HG03575 (cell line): ENCODE data around the gene IL18BP.

Experiments used
- ATAC-seq: cut with Tn5 transposase; IDR thresholded peaks from one replicate; pipeline ENCODE4 v1.9.1; 2021; ENCODE audit not compliant: unreplicated experiment, insufficient number of reproducible peaks, low FRiP score; ENCODE audit errors: extremely low read depth

Gene IL18BP

DNA sequence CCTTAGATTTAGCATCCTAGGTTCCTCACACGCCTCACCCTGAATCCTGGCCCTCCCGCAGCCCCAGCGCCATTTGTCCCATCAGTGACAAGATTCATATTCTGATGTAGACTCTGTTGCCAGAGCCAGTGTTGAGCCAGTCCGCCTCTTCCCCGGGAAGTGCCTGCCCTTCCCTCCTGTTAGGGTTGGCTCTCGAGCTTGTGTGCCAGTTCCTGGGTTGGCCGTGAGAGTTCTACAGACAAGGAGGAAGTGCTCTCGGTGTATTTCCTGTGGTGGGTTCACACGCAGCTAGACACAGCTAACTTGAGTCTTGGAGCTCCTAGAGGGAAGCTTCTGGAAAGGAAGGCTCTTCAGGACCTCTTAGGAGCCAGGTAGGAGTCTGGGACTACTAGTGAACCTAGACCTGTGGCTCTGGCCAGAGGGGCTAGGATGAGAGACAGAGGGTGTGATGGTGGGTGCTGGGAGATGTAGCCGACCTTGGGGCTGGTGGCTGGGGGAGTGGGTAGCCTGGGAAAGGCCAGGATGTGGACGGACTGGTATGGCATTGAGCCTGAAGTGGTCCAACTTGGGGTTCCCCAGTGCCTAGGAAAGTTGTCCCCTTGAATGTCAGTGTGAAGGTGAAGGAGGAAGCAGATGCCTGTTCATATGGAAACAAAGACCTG is at the start of gene IL18BP:
IL18BP (plus strand) TSS at position 261 of the 662 bp plus-strand sequence. CDS start 1,076 bp downstream, outside the sequence.
- ATAC-seq, result no peak

DNA sequence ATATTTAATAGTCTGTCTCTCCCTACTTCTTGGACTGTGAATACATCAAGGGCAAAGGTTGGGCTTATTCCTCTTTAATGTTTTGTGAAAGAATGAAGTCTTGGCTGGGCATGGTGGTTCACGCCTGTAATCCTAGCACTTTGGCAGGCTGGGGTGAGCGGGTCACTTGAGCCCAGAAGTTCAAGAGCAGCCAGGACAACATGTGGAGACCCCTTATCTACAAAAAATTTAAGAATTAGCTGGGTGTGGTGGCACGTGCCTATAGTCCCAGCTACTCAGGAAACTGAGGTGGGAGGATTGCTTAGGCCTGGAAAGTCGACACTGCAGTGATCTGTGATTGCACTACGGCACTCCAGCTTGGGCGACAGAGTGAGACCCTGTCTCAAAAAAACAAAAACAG is 49.7 kb upstream of the IL18BP start:
- ATAC-seq, result no peak

DNA sequence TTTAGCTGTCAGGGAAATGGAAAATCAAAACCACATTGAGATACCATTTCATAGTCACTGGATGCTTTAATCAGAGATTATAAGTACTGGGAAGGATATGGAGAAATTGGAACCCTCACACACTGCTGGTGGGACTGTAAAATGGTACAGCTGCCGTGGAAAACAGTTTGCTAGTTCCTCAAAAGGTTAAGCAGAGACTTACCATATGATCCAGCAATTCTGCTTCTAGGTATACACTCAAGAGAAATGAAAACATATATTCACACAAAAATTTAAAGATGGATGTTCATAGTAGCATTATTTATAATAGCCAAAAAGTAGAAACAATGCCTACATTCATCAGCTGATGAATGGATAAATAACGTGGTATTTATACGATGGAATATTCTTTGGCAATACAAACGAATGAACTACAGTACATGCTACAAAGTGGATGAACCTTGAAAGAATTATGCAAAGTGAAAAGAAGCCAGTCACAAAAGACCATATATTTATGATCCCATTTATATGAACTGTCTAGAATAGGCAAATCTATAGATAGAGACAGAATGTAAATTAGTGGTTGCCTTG is 46.9 kb upstream of the IL18BP start:
- ATAC-seq, result no peak

DNA sequence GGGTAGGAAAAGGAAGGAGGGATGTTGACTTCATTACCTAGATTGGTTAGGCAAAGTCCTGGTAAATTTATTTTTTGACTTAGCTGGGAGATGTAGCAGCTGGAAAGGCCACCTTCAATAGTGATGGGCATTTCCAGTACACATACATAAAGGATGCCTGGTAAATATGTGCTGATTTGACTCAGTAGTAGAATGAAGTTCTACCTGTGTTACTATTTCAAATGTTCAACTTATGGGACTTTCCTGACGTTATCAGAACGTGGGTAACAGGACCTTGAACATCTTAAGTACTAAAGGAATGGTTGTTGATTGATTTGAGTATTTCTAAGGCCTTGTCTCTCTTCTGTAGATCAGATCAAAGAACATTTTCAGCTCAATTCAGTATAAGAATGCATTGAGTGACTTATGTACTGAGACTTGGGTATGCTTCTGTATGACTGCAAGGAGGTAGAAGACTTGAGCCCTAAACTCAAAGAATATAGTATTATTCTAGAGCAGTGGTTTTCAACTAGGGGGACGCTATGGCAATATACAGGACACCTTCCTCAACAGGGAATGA is 42.7 kb upstream of the IL18BP start:
- no peak for ATAC-seq

DNA sequence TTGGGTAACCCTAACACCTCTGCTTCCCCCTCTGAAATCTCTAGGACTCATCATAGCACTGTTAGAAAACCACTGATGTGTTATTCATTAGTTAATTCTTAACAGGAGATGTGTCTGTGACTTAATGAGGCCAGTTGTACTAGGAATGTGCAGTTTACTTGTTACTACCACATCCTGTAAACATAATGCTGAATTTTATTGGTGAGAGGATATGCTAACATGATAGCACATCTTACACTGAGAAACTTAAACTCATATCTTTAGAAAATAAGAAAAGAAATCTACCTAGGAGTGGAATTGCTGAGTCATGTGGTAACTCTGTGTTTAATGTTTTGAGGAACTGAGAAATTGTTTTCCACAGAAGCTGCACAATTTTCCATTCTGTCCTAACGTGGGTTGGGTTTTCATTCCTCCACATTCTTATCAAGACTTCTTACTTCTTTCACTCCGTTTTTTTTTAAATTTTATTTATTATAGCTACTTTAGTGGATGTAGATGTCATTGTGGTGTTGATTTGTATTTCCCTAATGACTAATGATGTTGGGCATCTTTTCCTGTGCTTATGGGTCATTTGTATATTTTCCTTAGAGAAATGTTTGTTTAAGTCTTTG is 36.2 kb upstream of the IL18BP start:
- ATAC-seq, result no peak

DNA sequence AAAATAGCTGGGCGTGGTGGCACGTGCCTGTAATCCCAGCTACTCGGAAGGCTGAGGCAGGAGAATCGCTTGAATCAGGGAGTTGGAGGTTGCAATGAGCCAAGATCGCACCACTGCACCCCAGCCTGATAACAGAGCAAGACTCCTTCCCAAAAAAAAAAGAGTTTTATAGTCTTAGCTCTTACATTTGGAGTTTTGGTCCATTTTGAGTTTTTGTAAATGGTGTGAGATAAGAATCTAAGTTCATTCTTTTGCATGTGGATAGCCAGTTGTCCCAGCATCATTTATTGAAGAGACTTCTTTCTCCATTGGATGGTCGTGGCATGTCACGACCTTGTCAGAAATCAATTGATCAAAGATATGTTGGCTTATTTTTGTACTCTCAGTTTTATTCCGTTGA is 35.2 kb upstream of the IL18BP start:
- ATAC-seq, result no peak

DNA sequence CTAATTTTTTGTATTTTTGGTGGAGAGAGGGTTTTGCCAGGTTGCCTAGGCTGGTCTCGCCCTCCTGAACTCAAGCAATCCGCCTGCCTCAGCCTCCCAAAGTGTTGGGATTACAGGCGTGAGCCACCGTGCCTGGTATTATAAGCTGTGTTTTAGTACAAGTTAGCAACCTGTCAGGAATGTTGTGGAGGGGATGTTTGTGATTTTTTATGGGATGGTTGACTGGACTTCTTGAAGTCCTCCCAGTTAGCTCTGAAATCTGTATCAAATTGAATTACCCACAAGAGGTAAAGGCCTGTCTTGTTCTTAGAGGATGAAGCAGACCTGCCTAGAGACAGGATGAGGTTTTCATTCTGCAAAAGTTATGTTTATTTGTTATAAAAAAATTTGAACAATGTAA is 34.1 kb upstream of the IL18BP start:
- ATAC-seq, result no peak

DNA sequence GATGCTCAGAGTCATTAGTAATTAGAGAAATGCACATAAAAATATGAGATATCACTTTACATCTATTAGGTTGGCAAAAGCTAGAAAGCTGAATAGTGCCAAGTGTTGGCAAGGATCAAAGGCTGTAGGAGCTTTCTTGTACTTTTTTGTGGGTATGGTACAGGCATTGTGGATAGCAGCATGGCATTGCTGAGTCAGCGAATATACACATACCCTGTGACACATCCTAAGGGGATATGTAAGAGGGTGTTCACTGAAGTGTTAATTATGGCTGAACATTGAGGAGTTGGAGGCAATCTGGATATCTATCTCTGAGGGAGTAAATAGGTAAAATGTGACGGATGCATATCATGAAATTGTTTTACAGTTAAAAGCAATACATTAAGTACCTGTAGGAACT is 27.0 kb upstream of the IL18BP start:
- no peak for ATAC-seq

DNA sequence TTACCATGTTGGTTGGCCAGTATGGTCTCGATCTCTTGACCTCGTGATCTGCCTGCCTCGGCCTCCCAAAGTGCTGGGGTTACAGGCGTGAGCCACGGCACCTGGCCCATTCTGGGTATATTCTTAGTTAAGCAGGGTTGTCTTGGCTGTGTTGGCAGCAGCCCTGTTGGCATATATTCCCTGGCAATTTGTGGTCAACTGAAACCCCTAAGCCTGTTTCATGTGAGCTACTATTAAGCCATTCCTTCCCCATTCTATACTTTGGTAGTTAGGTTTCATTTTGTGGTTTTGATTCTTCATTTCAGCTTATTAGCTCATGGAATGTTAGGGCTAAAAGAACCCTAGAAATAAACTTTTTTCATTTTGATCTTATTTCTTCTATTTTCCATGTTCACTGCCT is 22.2 kb upstream of the IL18BP start:
- ATAC-seq, result no peak

DNA sequence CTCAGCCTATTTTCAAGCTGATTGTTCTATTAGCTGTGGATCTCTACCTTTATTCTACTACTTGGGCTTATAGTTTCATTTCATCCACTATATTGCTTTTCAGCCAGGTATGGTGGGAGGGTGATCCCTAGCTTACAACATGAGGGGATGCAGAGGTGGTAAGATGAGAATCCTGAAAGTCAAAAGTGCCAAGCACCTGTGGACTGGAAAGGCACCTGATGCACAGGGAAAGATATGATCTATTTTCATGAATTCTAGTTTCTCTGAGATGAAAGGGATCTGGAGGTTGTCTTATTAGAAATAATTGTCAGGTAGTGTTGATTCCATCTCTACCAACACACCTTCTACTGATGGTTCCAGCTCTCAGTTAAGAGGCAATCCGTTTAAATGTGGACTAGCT is 21.6 kb upstream of the IL18BP start:
- ATAC-seq, result no peak

DNA sequence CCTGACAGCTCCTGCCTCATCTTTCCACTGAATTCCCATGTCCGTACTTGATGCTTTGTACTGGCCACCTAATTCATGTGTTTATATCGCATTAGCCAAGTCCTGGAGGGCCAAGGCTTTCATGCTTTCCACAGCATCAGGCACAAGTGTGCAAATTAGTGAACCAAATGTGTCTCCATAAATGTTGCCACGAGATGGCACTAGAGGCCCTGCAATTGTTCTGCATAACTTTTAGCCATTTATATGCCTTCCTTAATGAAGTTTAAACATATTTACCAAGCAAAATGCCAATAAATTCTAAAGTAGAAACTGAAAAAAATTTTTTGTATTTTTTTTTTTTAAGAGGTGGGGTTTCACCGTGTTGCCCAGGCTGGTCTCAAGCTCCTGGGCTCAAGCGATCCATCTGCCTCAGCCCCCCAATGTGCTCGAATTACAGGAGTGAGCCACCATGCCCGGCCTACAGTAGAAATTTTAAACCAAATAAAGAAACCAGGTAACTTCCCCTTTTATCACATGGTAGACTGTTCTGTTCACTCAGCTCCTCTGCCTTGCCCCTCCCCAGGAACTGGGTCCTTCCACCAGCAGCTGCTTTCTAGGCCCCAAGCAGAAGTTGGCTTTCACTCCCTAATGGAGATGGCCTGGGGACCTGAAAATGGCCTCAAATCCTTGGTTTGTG is 20.8 kb upstream of the IL18BP start:
- no peak for ATAC-seq

DNA sequence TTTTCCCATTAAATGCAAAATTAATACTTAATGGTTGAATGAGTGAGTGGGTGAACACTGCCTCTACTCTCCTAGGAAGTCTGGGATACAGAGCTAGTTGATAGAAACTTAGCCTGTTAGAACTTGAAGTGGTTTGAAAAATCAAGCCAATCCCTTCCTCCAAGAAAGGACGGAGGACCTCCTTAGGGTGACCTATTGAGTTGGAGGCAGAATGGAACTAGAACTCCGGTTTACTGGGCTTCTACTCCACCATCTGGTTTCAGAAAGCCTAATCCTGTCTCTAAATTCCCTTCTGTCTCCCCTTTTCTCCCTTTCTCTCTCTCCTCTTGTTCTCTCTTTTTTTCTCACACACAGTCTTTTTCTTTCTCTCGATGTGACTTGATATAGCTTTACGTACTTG is 19.6 kb upstream of the IL18BP start:
- ATAC-seq, result no peak

DNA sequence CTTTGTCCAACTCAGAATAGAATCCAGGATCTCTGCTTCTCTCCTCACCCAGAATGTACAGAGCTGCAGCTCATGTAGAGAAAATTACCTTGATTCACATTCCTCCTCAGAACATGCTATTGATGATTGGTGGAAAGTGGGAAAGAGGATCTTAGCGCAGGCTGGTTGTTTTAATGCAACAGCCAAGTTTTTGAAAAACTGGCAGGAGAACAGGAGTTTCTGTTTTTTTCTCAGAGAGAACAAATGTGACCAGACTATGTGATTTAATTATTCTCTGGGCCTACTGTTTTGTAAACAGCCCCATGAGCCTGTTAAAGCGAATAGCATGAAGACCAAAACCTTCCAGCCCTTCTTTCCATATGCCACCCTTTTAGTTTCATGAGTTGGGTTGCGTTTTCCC is 19.1 kb upstream of the IL18BP start:
- no peak for ATAC-seq

DNA sequence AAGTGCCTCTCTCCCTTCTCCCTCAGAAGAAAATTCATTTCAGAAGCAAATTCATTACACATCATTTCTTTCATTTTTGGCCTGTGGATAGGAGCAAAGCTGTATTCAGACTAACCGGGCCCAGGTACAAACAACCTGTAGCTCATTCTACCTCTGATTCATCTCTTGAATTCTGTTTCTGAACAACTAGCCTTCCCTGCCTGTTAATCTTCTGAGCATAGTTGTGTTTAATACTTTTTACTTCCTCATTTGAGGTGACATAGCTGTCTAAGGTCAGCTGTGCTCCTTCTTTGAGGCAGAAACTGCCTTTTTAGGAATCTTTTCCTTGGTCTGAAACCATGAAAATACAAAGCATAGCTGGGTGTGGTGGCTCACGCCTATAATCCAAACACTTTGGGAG is 12.6 kb upstream of the IL18BP start:
- ATAC-seq, result no peak

DNA sequence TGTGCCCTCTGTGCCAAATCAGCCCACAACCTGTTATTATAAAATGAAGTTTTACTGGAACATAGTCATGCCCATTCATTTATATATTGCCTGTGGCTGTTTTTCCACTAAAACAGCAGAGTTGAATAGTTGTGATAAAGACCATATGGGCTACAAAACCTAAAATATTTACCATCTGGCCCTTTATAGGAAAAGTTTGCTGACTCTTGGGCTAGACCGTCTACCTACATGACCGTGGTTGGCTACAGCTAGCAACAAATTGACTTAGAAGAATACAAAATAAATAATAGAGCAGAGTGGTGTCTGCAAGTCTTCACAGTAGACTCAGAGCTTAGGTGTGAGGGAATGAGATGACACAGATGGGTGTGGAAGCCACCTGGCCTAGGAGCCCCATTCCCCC is 11.2 kb upstream of the IL18BP start:
- ATAC-seq, result no peak

DNA sequence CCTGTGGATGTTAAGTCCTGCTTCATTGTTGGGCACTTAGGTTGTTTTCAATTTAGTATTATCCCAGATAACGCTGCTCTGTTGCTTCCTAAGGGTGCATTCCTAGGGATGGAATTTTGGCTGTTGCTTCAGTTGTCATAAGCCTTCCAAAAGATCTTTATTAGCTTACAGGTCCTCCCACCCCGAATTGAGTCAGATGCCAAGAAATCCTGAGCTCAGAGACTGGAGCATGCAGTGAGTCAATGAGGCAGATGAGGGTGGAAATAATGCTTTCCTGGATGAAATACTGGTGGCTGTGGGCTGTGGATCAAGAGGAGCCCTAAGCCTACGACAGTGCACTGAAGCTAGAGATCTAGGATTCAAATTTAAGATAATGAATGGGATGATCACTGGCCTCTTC is 10.7 kb upstream of the IL18BP start:
- ATAC-seq, result no peak

DNA sequence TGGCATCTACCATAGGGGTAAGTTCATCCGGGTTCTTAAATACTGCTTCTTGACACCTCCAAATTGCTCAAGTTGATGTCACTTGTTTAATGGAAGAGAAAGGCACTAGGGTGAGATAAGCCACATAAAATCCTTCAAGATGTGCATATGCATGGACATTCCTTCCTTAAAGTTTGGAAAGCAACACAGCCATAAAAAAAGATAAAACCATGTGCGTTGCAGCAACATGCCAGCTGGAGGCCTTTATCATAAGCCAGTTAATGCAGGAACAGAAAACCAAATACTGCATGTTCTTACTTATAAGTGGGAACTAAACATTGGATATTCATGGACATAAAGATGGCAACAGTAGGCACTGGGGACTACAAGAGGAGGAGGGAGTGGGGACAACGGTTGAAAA is 8.0 kb upstream of the IL18BP start:
- no peak for ATAC-seq

DNA sequence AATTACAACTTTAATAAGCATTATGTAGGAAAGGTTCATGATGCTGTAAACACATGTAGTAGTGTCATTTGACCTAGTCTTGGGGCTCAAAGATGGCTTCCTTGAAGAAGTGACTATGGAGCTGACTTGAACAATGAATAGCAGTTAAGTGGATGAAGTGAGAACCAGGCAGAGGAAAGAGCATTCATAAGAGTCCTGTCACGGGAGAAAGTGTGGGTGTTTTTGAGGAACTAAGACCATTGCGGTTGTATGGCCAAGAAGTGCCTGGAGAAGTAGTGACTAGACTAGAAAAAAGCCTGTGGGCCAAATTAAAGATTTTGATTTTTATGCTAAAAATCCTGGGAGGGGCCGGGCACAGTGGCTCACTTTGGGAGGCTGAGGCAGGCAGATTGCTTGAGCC is 7.2 kb upstream of the IL18BP start:
- no peak for ATAC-seq

DNA sequence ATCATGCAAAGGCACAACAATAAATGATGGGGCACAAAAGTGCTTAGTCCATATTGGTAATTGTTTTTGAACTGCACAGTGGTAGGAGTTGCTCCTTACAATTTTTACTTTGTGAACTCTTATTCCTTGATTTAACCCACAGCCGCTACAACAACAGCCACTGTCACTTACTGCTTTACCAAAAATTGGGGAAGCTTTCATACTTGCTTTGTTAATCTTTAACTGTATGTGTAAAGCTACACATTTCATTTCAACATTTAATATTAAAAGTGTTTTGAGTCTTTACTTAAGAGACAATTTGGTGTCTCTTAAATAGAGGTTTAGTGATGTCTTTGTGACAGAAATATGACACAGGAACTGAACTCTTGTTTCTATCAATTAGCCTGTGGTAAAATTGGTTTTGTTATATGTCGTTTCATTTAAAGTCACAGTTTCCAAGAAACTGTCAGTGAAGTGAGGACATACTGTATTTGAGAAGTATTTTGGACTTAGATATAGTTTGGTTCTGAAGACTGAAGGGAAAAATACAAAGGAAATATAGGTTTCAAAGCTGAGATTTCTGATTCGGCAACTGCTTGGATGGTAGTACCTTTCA is 6.5 kb upstream of the IL18BP start:
- no peak for ATAC-seq

DNA sequence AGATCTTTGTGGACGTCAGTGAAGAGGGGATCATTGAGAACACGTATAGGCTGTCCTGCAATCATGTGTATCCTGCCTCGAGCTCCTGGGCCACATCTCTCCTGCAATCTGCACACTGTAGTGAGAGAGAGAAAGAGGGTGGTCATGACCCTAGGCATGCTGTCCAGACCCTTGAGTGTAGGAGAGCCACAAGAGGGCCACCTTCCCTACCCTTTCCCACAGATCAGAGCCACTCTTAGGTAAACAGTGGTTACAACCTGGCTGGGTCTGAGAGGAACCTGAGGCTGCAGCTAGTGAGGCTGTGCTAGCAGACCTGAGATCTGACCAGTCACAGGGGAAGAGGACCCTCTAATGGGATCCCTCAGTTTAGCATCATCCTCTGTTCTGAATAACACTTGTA is 3.9 kb upstream of the IL18BP start:
- ATAC-seq, result no peak
